Gastrocnemius medialis (tissue), 4 donors: Measurements from ENCODE around the gene C17orf67. TPM values are rescaled to one million over a fixed set of nuclear protein-coding genes. Genes with fewer than 3 reads are reported as not detected.

Source experiments
- ATAC-seq, 2 donors: fragments of 150-250 bp; one replicate each; pipeline ENCODE4 v1.9.1; 2016
- DNase-seq, 2 donors: peaks; one replicate each; pipeline ENCODE4 v3.0.0-alpha.2; 2019
- H3K27ac ChIP-seq, 4 donors: fragments of 200-600 bp; sonication (generic); 1 replicate in 1 of 4; 2 replicates in 3 of 4; pipeline ENCODE4 v1.5.1; 2016 to 2018; ENCODE audit warnings: mild to moderate bottlenecking in 2 of 4, moderate library complexity in 1 of 4
- H3K27me3 ChIP-seq, 3 donors: fragments of 200-600 bp; sonication (generic) in 2 of 3; 1 replicate in 1 of 3; 2 replicates in 2 of 3; pipeline versions ENCODE4 v1.5.1 to v1.6.0; 2016 to 2019; ENCODE audit warnings: mild to moderate bottlenecking in 1 of 3, moderate library complexity in 1 of 3
- H3K36me3 ChIP-seq, 2 donors: fragments of 200-600 bp; sonication (generic) in 1 of 2; one replicate each; pipeline ENCODE4 v1.5.1; 2017 to 2018
- H3K4me1 ChIP-seq, 2 donors: fragments of 200-600 bp; sonication (generic) in 1 of 2; one replicate each; pipeline ENCODE4 v1.5.1; 2016 to 2017; ENCODE audit warnings: mild to moderate bottlenecking in 2 of 2
- H3K4me3 ChIP-seq, 4 donors: fragments of 200-600 bp; sonication (generic) in 3 of 4; 1 replicate in 1 of 4; 2 replicates in 3 of 4; pipeline ENCODE4 v1.5.1; 2016 to 2019; ENCODE audit warnings: mild to moderate bottlenecking in 2 of 4
- H3K9me3 ChIP-seq, 3 donors: fragments of 200-600 bp; sonication (generic) in 2 of 3; 1 replicate in 1 of 3; 2 replicates in 2 of 3; pipeline ENCODE4 v1.5.1; 2016 to 2019
- CTCF ChIP-seq, 5 experiments: fragments of 450-650 bp in 3 of 5; fragments of 200-600 bp in 2 of 5; sonication (generic) in 2 of 5; IDR thresholded peaks in 4 of 5; conservative IDR thresholded peaks in 1 of 5; 1 replicate in 4 of 5; 2 replicates in 1 of 5; pipeline ENCODE4 v1.5.1; 2016 to 2019; ENCODE audit warnings: antibody characterized with exemption in 5 of 5, mild to moderate bottlenecking in 3 of 5, moderate library complexity in 3 of 5
- POLR2A ChIP-seq, 2 donors: fragments of 450-650 bp; IDR thresholded peaks; one replicate each; pipeline ENCODE4 v1.6.1; 2017; ENCODE audit warnings: antibody characterized with exemption in 2 of 2, mild to moderate bottlenecking in 2 of 2, moderate library complexity in 2 of 2
- in situ Hi-C, 4 donors: fragments of 200-750 bp; cut with MboI; loops; one replicate each; pipeline versions ENCODE4 v1.15.0 to v1.8.0; 2017; ENCODE audit warnings: low sequenced_read_pairs in 4 of 4
- intact Hi-C: fragments of 100-400 bp; cut with DNase I; formaldehyde crosslinking; loops from one replicate; pipeline ENCODE4 v1.15.1; 2023; ENCODE audit warnings: low total_unique reads
- total RNA-seq, 4 donors: library from RNA; depleted of rRNA; stranded (reverse); fragments of >200 nt; gene quantifications; one replicate each; pipeline versions ENCODE4 v1.1.0 to v1.2.3, GENCODE V29; 2016

The C17orf67 gene
- total RNA-seq, 4 donors from 2014 or later: 0.16 TPM; not detected in 3

GRCh38 chr17:56806949-56807348 lies 26.8 kb downstream of the C17orf67 start:
- no peak for DNase-seq
- H3K4me3 ChIP-seq: no peak overlapping the region
- H3K36me3 ChIP-seq: no peaks in the 10 kb centered on the region
- intact Hi-C loops: no loop called here
- no peak for ATAC-seq
- no peaks in the 10 kb centered on the region for H3K9me3 ChIP-seq
- in situ Hi-C loops: no loop called here
- TF ChIP-seq POLR2A (IDR thresholded peaks at IDR 0.05) (no peak), CTCF (IDR thresholded peaks at IDR 0.05 in 4 of 5, conservative IDR thresholded peaks at IDR 0.05 in 1 of 5) (no peak)
- no peaks in the 10 kb centered on the region for H3K27me3 ChIP-seq
- H3K27ac ChIP-seq: no peak overlapping the region
- peaks cover 0 to 4% of the 10 kb centered on the region in 2 donors for H3K4me1 ChIP-seq

- H3K4me3 ChIP-seq: no peak overlapping the region
- no peaks in the 10 kb centered on the region for H3K9me3 ChIP-seq
- in situ Hi-C loops (no loop called here), intact Hi-C loops (no loop called here)
- no peaks in the 10 kb centered on the region for H3K36me3 ChIP-seq
- no peaks in the 10 kb centered on the region for H3K27me3 ChIP-seq
- DNase-seq (no peak), ATAC-seq (no peak)
- peaks cover 0 to 4% of the 10 kb centered on the region in 2 donors for H3K4me1 ChIP-seq
- no peak overlapping the region for H3K27ac ChIP-seq
- TF ChIP-seq POLR2A (IDR thresholded peaks at IDR 0.05) (no peak), CTCF (IDR thresholded peaks at IDR 0.05 in 4 of 5, conservative IDR thresholded peaks at IDR 0.05 in 1 of 5) (no peak)
Measured at GRCh38 chr17:56804454-56804853, 29.3 kb downstream of the C17orf67 start.

GRCh38 chr17:56803071-56803470 lies 30.6 kb downstream of the C17orf67 start:
- TF ChIP-seq CTCF (IDR thresholded peaks at IDR 0.05 in 4 of 5, conservative IDR thresholded peaks at IDR 0.05 in 1 of 5) (no peak), POLR2A (IDR thresholded peaks at IDR 0.05) (no peak)
- Histone ChIP-seq H3K9me3 (no peaks in the 10 kb centered on the region), H3K27me3 (no peaks in the 10 kb centered on the region), H3K27ac (no peak overlapping the region), H3K4me1 (peaks cover 0 to 4% of the 10 kb centered on the region in 2 donors), H3K4me3 (no peak overlapping the region), H3K36me3 (no peaks in the 10 kb centered on the region)
- ATAC-seq (no peak), DNase-seq (no peak)
- in situ Hi-C loops (no loop called here), intact Hi-C loops (no loop called here)

GRCh38 chr17:56801459-56802178 lies 32.1 kb downstream of the C17orf67 start:
- ATAC-seq: peak in 1 of 2 donors; percentile 30
- Histone ChIP-seq H3K4me1 (peaks cover 0 to 4% of the 10 kb centered on the region in 2 donors), H3K9me3 (no peaks in the 10 kb centered on the region), H3K4me3 (no peak overlapping the region), H3K27me3 (no peaks in the 10 kb centered on the region), H3K36me3 (no peaks in the 10 kb centered on the region), H3K27ac (peak overlapping the region in 1 of 4 donors; percentile 14)
- intact Hi-C loops (no loop called here), in situ Hi-C loops (no loop called here)
- DNase-seq: no peak
- TF ChIP-seq CTCF (IDR thresholded peaks at IDR 0.05 in 4 of 5, conservative IDR thresholded peaks at IDR 0.05 in 1 of 5) (no peak), POLR2A (IDR thresholded peaks at IDR 0.05) (no peak)
